ENCODE data around the gene NELFB.

The NELFB gene

DNA sequence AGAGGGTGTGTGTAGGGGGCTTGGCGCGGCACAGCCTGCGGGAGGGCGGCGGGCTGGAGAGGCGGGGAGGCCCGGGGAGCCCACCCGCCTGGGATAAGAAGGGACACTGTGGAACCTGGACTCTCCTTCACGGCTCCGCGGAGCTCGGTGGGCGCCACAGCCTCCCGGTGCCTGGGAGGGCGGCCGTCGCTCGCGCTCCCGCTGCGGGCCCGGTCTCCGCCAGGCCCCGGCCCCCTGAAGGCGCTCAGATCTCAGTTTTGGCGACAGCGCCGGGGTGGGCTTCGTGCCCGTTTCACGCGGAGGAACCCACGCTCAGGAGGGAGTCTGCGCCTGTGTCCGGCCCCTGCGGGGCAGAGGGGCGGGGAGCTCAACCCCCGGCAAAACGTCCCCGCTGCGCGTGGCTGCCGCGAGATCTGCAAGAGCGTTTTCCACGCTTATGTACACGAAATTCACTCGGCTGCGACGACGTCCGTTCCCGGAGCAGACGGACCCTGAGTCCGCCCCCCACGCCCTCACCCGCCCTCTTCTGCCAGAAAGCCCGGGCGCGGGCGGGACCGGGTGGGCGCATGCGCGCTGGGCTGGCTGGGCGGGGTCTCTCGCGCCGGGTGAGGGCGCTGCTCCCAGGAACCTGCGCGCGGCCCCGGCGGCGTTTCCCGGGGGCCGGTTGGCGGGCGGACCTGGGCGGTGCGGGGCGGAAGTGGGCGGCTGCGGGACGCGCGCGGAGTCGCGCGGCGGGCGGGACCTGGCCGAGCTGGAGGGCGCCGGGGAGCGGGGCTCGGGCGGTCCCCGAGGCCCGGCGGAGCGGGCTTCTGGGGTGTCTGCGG lies at the start of gene NELFB:
TSS of gene NELFB (plus strand) at position 704 of the 824 bp plus-strand sequence.
- Histone ChIP-seq H3K4me1 (ENCODE audit: control insufficient read depth, insufficient read depth, low read length, unreplicated experiment) (peaks cover 14% of the 10 kb centered on the region), H3K79me2 (ENCODE audit: control insufficient read depth, insufficient read depth, low read length, unreplicated experiment) (peaks cover 19% of the 10 kb centered on the region), H3K27ac (ENCODE audit: low read depth, low read length) (no peak within 1 kb of the TSS), H2AFZ (ENCODE audit: low read length, unreplicated experiment) (peak within 1 kb of the TSS; percentile 98), H3K36me3 (ENCODE audit: insufficient read depth, low read length) (peaks cover 6% of the 10 kb centered on the region; the same call in 1 of the 2 replicates), H3K4me3 (ENCODE audit: low read depth, low read length) (peak within 1 kb of the TSS; percentile 83), H3K27me3 (ENCODE audit: insufficient read depth, low read length) (no peaks in the 10 kb centered on the region)

DNA sequence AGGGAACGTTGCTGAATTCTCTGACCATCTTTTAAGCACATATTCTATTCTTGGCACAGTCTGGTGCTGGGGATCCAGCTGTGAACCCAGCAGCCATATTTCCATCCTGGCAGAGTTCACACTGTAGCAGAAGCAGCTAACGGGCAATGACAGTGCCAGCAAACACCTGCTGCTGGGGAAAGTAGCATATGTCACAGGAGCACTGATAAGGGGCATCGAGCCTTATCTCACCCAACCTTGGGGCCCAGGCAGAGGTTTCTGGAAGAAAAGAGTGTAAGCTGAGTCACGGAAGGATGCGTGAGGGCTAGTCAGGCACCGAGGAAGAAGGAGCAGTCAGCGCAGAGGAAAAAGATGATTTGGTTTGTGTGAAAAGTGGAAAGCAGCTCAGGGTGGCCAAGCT lies 48.5 kb upstream of the NELFB start:
- no peak overlapping the region for H2AFZ ChIP-seq (ENCODE audit: low read length, unreplicated experiment)
- peak overlapping the region; percentile 100 for H3K4me3 ChIP-seq (ENCODE audit: low read depth, low read length)
- no peaks in the 10 kb centered on the region for H3K36me3 ChIP-seq (ENCODE audit: insufficient read depth, low read length)

DNA sequence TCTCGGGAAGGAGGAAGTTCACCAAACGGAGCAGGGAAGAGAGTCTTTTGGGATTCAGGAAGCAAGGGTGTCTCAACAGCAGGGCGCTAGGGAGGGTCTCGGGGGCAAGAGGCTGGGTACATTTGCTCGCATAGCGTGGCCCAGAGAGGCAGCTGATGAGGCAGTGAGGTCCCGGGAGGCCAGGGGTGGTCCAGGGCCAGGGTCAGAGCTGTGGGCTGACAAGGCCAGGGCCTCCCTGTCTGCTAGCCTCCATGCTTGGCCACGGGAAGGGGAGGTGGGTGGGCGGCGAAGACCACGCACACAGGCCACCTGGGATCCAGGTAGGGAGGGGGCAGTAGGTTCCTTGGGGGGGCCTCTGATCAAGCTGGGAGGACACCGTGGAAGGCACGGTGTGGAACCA lies 43.6 kb upstream of the NELFB start:
- no peak overlapping the region for H2AFZ ChIP-seq (ENCODE audit: low read length, unreplicated experiment)
- no peaks in the 10 kb centered on the region for H3K36me3 ChIP-seq (ENCODE audit: insufficient read depth, low read length)
- H3K79me2 ChIP-seq (ENCODE audit: control insufficient read depth, insufficient read depth, low read length, unreplicated experiment), result peaks cover 12% of the 10 kb centered on the region
- no peak overlapping the region for H3K27ac ChIP-seq (ENCODE audit: low read depth, low read length)
- no peaks in the 10 kb centered on the region for H3K27me3 ChIP-seq (ENCODE audit: insufficient read depth, low read length)
- no peak overlapping the region for H3K4me3 ChIP-seq (ENCODE audit: low read depth, low read length)
- peaks cover 5% of the 10 kb centered on the region for H3K4me1 ChIP-seq (ENCODE audit: control insufficient read depth, insufficient read depth, low read length, unreplicated experiment)

More for the DNA sequence above, 48.5 kb upstream of the NELFB start:
- Histone ChIP-seq H3K27ac (ENCODE audit: low read depth, low read length) (no peak overlapping the region), H3K27me3 (ENCODE audit: insufficient read depth, low read length) (no peaks in the 10 kb centered on the region), H3K79me2 (ENCODE audit: control insufficient read depth, insufficient read depth, low read length, unreplicated experiment) (peaks cover 36% of the 10 kb centered on the region), H3K4me1 (ENCODE audit: control insufficient read depth, insufficient read depth, low read length, unreplicated experiment) (peaks cover 12% of the 10 kb centered on the region)

DNA sequence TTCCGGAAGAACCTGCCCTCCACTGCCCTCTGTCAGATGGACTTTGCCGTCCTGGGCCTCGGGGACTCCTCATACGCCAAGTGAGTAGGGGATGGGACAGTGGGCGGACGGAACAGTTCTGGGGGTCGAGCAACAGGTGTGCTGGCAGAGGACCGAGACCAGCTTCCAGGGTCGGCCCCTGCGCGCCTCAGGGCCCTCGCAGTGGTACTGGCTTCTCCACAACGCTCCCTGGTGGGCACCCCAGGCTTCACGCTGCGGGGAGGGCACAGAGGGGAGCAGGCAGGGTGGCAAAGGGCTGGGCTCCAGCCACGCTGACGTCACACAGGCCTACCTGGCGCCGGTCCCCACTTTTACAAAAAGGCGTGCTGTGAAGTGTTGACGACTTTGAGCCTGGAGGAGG lies 42.6 kb upstream of the NELFB start:
- Histone ChIP-seq H3K4me3 (ENCODE audit: low read depth, low read length) (no peak overlapping the region), H3K4me1 (ENCODE audit: control insufficient read depth, insufficient read depth, low read length, unreplicated experiment) (peaks cover 15% of the 10 kb centered on the region), H3K27me3 (ENCODE audit: insufficient read depth, low read length) (no peaks in the 10 kb centered on the region), H2AFZ (ENCODE audit: low read length, unreplicated experiment) (no peak overlapping the region), H3K36me3 (ENCODE audit: insufficient read depth, low read length) (no peaks in the 10 kb centered on the region), H3K27ac (ENCODE audit: low read depth, low read length) (peak overlapping the region; percentile 26; the same call in 1 of the 2 replicates), H3K79me2 (ENCODE audit: control insufficient read depth, insufficient read depth, low read length, unreplicated experiment) (peaks cover 2% of the 10 kb centered on the region)

DNA sequence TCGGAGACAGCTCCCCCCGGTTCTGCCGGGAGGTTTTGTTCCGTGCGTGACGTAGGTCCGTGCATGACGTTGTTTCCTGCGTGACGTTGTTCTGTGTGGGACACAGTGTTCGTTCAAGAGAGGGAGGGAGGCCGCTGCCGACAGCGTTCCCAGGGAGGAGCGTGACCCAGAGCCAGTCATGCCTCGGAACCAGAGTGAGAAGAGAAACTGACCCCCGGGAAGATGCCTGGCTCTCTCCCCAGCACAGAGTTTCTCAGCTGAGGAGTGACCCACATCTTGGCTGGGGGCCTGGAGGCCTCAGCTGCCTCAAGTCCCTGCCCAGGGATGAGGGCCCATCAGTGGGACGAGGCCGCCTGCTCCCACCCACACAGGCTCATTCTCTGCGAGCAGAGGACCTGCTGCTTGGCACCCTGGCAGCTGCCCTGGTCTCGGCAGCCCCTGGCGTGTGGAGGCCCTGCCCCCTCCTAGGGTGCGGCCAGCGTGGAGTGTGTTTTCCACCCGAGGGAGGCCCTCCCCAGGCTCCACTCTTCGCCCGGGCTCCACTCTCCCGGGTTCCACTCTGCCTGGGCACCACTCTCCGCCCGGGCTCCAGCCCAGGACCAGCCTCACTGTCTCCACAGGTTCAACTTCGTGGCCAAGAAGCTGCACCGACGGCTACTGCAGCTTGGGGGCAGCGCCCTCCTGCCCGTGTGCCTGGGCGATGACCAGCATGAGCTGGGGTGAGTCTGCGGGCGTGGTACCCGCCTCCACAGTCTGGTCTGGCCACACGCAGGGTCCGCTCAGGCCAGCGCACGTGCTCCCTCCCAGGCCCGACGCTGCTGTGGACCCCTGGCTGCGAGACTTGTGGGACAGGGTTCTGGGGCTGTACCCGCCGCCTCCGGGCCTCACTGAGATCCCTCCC lies 41.7 kb upstream of the NELFB start:
- Histone ChIP-seq H2AFZ (ENCODE audit: low read length, unreplicated experiment) (no peak overlapping the region), H3K79me2 (ENCODE audit: control insufficient read depth, insufficient read depth, low read length, unreplicated experiment) (no peaks in the 10 kb centered on the region), H3K4me1 (ENCODE audit: control insufficient read depth, insufficient read depth, low read length, unreplicated experiment) (peaks cover 21% of the 10 kb centered on the region), H3K27ac (ENCODE audit: low read depth, low read length) (peak overlapping the region; percentile 53), H3K36me3 (ENCODE audit: insufficient read depth, low read length) (no peaks in the 10 kb centered on the region), H3K4me3 (ENCODE audit: low read depth, low read length) (no peak overlapping the region), H3K27me3 (ENCODE audit: insufficient read depth, low read length) (no peaks in the 10 kb centered on the region)

DNA sequence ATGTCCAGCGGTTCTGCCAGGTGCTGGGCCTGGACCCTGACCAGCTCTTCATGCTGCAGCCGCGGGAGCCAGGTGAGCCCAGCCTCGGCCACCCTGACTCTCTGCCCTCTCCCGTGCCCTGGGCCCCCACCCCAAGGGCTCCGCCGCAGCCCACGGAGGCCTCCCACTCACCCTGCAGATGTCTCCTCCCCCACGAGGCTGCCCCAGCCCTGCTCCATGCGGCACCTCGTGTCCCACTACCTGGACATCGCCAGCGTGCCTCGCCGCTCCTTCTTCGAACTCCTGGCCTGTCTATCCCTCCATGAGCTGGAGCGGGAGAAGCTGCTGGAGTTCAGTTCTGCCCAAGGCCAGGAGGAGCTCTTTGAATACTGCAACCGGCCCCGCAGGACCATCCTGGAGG lies 40.5 kb upstream of the NELFB start:
- no peaks in the 10 kb centered on the region for H3K36me3 ChIP-seq (ENCODE audit: insufficient read depth, low read length)
- H3K27ac ChIP-seq (ENCODE audit: low read depth, low read length), result no peak overlapping the region
- no peak overlapping the region for H2AFZ ChIP-seq (ENCODE audit: low read length, unreplicated experiment)
- H3K27me3 ChIP-seq (ENCODE audit: insufficient read depth, low read length), result no peaks in the 10 kb centered on the region
- H3K4me3 ChIP-seq (ENCODE audit: low read depth, low read length), result no peak overlapping the region
- H3K4me1 ChIP-seq (ENCODE audit: control insufficient read depth, insufficient read depth, low read length, unreplicated experiment), result peaks cover 29% of the 10 kb centered on the region
- H3K79me2 ChIP-seq (ENCODE audit: control insufficient read depth, insufficient read depth, low read length, unreplicated experiment), result no peaks in the 10 kb centered on the region

DNA sequence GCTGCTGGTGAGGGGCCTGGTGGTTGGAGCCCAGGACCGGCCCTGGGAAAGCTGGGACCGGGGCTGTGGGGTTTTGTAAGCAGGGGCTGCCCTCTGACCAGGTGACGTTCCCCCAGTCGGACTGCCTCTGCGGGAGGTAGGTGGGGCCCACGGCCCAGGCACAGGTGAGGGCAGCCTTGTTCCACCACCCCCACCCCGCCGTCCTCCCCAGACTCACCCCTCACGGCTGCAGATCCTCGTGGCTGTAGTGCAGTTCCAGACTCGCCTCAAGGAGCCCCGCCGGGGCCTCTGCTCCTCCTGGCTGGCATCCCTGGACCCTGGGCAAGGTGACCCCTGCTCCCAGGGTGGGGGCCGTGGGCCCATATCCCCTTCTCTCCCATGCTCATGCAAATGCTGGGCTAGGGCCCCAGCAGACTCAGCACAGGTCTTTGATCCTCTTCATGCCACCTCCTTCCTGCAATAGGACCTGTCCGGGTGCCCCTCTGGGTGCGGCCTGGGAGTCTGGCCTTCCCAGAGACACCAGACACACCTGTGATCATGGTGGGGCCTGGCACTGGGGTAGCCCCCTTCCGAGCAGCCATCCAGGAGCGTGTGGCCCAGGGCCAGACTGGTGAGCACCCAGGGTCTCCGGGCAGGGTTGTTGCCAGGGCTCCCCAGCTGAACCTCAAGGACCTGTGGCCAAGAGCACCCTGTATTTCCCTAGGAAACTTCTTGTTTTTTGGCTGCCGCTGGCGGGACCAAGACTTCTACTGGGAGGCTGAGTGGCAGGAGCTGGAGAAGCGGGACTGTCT lies 39.7 kb upstream of the NELFB start:
- no peak overlapping the region for H3K4me3 ChIP-seq (ENCODE audit: low read depth, low read length)
- peaks cover 29% of the 10 kb centered on the region for H3K4me1 ChIP-seq (ENCODE audit: control insufficient read depth, insufficient read depth, low read length, unreplicated experiment)
- H3K27me3 ChIP-seq (ENCODE audit: insufficient read depth, low read length), result no peaks in the 10 kb centered on the region
- H2AFZ ChIP-seq (ENCODE audit: low read length, unreplicated experiment), result no peak overlapping the region
- no peak overlapping the region for H3K27ac ChIP-seq (ENCODE audit: low read depth, low read length)
- no peaks in the 10 kb centered on the region for H3K36me3 ChIP-seq (ENCODE audit: insufficient read depth, low read length)
- H3K79me2 ChIP-seq (ENCODE audit: control insufficient read depth, insufficient read depth, low read length, unreplicated experiment), result no peaks in the 10 kb centered on the region

DNA sequence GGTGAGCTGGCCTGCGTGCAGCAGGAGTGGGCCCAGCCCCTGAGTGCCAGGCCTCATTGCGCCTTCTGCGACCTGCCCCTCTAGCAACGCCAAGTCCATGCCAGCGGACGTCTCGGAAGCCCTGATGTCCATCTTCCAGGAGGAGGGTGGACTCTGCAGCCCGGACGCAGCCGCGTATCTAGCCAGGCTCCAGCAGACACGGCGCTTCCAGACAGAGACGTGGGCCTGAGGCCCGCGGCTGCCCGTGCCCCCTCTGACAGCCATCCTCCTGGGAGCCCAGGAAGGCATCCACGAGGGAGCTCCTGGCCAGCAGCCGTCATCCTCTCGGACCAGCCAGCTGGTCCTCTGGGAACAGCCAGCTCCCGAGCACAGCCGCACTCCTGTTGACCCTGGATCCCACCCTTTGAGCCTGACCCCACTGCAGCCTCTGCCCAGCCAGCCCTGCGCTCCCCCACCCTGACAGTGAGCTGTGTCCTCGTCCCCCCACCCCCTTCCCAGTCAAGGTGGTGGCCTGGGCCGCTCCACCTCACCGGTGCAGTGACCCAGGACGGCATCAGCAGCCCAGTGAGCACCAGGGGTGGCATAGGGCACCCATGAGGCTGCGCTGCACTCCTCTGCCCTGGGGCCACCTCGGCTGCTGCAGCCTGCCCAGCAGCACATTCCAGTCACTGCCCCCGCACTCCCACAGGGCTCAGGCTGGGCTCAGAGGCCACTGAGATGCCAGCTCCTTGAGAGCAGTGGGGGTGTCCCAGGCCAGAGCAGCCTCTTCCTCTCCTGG lies 38.8 kb upstream of the NELFB start:
- Histone ChIP-seq H2AFZ (ENCODE audit: low read length, unreplicated experiment) (no peak overlapping the region), H3K27ac (ENCODE audit: low read depth, low read length) (no peak overlapping the region), H3K4me1 (ENCODE audit: control insufficient read depth, insufficient read depth, low read length, unreplicated experiment) (peaks cover 29% of the 10 kb centered on the region), H3K4me3 (ENCODE audit: low read depth, low read length) (no peak overlapping the region), H3K36me3 (ENCODE audit: insufficient read depth, low read length) (no peaks in the 10 kb centered on the region), H3K79me2 (ENCODE audit: control insufficient read depth, insufficient read depth, low read length, unreplicated experiment) (no peaks in the 10 kb centered on the region), H3K27me3 (ENCODE audit: insufficient read depth, low read length) (no peaks in the 10 kb centered on the region)

DNA sequence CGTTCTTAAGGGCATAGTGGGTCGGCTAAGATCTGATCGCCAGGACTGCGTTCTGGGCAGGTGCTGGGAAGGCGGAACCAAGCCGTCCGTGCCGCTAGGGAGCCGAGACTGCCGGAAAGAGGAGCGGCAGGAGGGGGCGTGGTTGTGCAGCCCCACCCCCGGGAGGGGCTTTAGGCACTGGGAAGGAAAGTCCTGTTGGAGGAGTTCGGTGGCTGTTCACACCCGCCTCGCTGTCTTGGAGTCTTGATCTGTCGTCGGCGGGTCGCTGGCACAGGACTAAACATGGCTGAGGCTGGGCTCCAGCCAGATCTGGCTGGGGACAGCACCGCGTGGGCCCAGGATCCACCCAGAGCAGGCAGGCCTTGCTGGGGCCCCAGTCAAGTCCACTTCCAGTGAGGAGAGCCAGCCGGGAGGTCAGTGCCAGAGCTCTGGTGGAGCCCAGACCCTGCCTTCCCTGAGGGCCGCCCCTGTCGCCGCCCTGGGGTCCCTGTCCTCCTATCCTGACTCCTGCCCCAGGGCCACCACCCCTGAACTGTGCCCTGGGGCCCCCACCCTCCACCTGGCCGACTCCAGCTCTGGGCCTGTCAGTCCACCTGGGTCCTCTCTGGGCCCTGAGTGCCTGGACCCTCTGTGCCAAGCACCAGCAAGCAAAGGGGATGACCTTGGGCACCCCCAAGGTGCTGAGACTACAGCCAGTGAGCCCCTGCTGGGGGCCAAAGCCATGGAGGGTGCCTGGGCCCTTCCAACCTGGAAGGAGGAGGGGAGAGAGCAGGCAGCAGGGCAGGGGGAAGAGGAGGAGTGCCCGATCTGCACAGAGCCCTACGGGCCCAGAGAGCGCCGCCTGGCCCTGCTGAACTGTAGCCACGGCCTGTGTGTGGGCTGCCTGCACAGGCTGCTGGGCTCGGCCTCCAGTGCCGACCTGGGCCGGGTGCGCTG lies 37.6 kb upstream of the NELFB start:
- Histone ChIP-seq H3K27ac (ENCODE audit: low read depth, low read length) (no peak overlapping the region), H3K4me1 (ENCODE audit: control insufficient read depth, insufficient read depth, low read length, unreplicated experiment) (peaks cover 32% of the 10 kb centered on the region), H2AFZ (ENCODE audit: low read length, unreplicated experiment) (no peak overlapping the region), H3K36me3 (ENCODE audit: insufficient read depth, low read length) (no peaks in the 10 kb centered on the region), H3K79me2 (ENCODE audit: control insufficient read depth, insufficient read depth, low read length, unreplicated experiment) (no peaks in the 10 kb centered on the region), H3K27me3 (ENCODE audit: insufficient read depth, low read length) (no peaks in the 10 kb centered on the region), H3K4me3 (ENCODE audit: low read depth, low read length) (no peak overlapping the region)
